ENCODE results near the gene ZDHHC13.

The ZDHHC13 gene

DNA sequence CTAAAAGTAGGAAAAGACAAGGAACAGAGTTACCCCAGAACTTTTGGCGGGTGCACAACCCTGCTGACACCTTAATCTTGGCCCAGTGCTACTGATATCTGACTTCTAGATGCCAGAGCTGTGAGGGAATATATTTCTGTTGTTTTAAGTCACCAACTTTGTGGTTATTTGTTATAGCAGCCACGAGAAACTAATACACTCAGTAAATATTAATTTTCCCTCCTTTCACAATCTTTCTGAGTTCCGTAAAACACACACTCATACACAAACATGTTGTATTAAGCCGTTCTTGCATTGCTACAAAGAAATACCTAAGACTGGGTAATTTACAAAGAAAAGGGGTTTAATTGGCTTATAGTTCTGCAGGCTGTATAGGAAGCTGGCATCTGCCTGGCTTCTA is 16.1 kb upstream of the ZDHHC13 start:
- TF ChIP-seq ISL1 (CRISPR knock-in tag; IDR thresholded peaks at IDR 0.05) (no peak), RARB (CRISPR knock-in tag; IDR thresholded peaks at IDR 0.05) (no peak), GLIS3 (CRISPR knock-in tag; IDR thresholded peaks at IDR 0.05) (no peak), ZNF565 (CRISPR knock-in tag; conservative IDR thresholded peaks at IDR 0.05; ENCODE audit: low read depth) (no peak), TSHZ2 (CRISPR knock-in tag; IDR thresholded peaks at IDR 0.05) (no peak), TCF4 (CRISPR knock-in tag; IDR thresholded peaks at IDR 0.05; ENCODE audit: borderline replicate concordance) (no peak), ZFP30 (CRISPR knock-in tag; IDR thresholded peaks at IDR 0.05) (no peak), CSRNP3 (CRISPR knock-in tag; IDR thresholded peaks at IDR 0.05) (no peak), CSDC2 (CRISPR knock-in tag; IDR thresholded peaks at IDR 0.05) (no peak)
- no peak for ATAC-seq

GRCh38 chr11:19101796-19102520 is 15.0 kb upstream of the ZDHHC13 start:
- TF ChIP-seq ESRRG (CRISPR knock-in tag; IDR thresholded peaks at IDR 0.05) (no peak), ZC3H10 (CRISPR knock-in tag; IDR thresholded peaks at IDR 0.05) (no peak), CREB5 (CRISPR knock-in tag; IDR thresholded peaks at IDR 0.05; ENCODE audit: low read depth) (no peak), ZNF8 (CRISPR knock-in tag; IDR thresholded peaks at IDR 0.05) (no peak), RARB (CRISPR knock-in tag; IDR thresholded peaks at IDR 0.05) (no peak), CSRNP3 (CRISPR knock-in tag; IDR thresholded peaks at IDR 0.05) (no peak), SNAI2 (CRISPR knock-in tag; IDR thresholded peaks at IDR 0.05) (no peak), ZFP3 (CRISPR knock-in tag; IDR thresholded peaks at IDR 0.05) (no peak), CSDC2 (CRISPR knock-in tag; IDR thresholded peaks at IDR 0.05) (no peak), GLIS3 (CRISPR knock-in tag; IDR thresholded peaks at IDR 0.05) (no peak), ZNF70 (CRISPR knock-in tag; IDR thresholded peaks at IDR 0.05) (no peak), ZNF565 (CRISPR knock-in tag; conservative IDR thresholded peaks at IDR 0.05; ENCODE audit: low read depth) (no peak), OSR1 (CRISPR knock-in tag; IDR thresholded peaks at IDR 0.05) (no peak), ZFP30 (CRISPR knock-in tag; IDR thresholded peaks at IDR 0.05) (no peak), TOX (CRISPR knock-in tag; IDR thresholded peaks at IDR 0.05; ENCODE audit: borderline replicate concordance) (no peak), TCF4 (CRISPR knock-in tag; IDR thresholded peaks at IDR 0.05; ENCODE audit: borderline replicate concordance) (no peak)
- TF ChIP-seq, protein P1, sequence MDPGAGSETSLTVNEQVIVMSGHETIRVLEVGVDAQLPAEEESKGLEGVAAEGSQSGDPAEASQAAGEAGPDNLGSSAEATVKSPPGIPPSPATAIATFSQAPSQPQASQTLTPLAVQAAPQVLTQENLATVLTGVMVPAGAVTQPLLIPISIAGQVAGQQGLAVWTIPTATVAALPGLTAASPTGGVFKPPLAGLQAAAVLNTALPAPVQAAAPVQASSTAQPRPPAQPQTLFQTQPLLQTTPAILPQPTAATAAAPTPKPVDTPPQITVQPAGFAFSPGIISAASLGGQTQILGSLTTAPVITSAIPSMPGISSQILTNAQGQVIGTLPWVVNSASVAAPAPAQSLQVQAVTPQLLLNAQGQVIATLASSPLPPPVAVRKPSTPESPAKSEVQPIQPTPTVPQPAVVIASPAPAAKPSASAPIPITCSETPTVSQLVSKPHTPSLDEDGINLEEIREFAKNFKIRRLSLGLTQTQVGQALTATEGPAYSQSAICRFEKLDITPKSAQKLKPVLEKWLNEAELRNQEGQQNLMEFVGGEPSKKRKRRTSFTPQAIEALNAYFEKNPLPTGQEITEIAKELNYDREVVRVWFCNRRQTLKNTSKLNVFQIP (CRISPR knock-in tag; IDR thresholded peaks at IDR 0.05; ENCODE audit: borderline replicate concordance, low read depth), result no peak

DNA sequence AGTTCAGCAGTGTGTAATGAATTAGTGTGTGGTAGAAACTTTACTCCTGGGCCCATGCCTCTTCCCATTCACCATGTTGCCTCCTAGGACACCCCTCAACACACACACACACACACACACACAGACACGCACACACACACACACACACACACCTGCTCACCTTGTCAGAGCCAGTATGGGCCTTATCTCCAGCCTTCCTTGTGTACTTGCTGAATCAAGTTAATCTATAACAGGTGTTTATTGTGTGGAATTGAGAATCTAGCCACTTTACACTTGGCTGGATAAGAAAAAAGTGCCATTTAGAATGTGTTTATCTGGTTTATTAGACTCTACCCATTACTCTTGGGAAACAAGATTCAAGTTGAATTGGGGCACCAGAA is 14.5 kb upstream of the ZDHHC13 start:
- TF ChIP-seq PPARA (CRISPR knock-in tag; IDR thresholded peaks at IDR 0.05; ENCODE audit: borderline replicate concordance) (no peak), SNAI2 (CRISPR knock-in tag; IDR thresholded peaks at IDR 0.05) (no peak), ESRRG (CRISPR knock-in tag; IDR thresholded peaks at IDR 0.05) (no peak)
- no peak for ATAC-seq

More at GRCh38 chr11:19101796-19102520, 15.0 kb upstream of the ZDHHC13 start:
- ATAC-seq, result no peak
